HUES48 (cell line): ENCODE results near the gene RNF166.

Experiments
- H3K27ac ChIP-seq: one replicate; pipeline ENCODE4 v1.7.0; 2013; ENCODE audit warnings: low read depth, low read length, inconsistent platforms
- H3K27me3 ChIP-seq: 2 replicates; pipeline ENCODE4 v1.6.1; 2013; ENCODE audit warnings: mild to moderate bottlenecking, low read length; ENCODE audit not compliant: control insufficient read depth, insufficient read depth
- H3K36me3 ChIP-seq: 2 replicates; pipeline ENCODE4 v1.6.1; 2013; ENCODE audit warnings: low read length; ENCODE audit not compliant: control insufficient read depth, insufficient read depth
- H3K4me1 ChIP-seq: 2 replicates; pipeline ENCODE4 v1.6.1; 2013; ENCODE audit warnings: mild to moderate bottlenecking, low read length; ENCODE audit not compliant: control insufficient read depth, insufficient read depth
- H3K4me3 ChIP-seq: 2 replicates; pipeline ENCODE4 v1.5.1; 2013; ENCODE audit warnings: mild to moderate bottlenecking, low read depth, low read length
- H3K9ac ChIP-seq: 2 replicates; pipeline ENCODE4 v1.6.1; 2013; ENCODE audit warnings: mild to moderate bottlenecking, low read depth, low read length, moderate library complexity
- H3K9me3 ChIP-seq: 2 replicates; pipeline ENCODE4 v1.6.1; 2013; ENCODE audit warnings: low read length; ENCODE audit not compliant: control insufficient read depth, insufficient read depth

The RNF166 gene

DNA sequence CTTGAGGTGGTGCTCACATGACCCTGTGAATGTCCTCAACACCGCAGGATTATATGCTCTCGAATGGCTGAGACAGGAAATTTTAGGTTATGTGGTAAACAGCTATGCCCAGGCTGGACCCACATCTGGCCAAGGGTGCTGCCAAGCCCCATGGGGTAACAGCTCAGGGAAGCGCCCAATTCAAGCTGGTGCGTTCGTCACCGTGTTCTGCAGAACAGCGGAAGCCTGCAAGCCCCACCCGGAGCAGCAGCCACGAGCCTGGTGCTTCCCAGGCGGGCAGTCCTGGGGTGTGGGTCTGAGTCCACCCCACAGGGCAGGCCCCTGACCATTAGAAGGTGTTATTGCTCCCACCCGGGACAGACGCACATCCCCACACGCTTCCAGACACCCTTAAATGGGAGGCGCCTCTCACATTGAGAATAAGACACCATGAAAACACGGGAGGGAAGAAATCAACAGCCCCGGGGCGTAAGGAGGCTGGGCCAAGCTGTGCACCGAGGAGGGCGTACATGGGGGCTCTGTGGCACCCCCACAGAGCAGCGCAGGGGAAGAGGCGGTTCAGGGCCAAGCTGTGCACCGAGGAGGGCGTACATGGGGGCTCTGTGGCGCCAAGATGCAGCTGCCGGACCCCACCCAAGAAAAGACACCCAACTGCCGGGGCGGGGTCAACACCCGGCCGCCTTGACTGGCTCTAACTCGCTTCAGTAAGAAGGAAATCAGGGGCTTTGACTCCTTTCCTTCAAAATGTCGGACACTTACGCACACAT lies 52.4 kb downstream of the RNF166 start:
- H3K9ac ChIP-seq = no peak overlapping the region
- peaks cover 6% of the 10 kb centered on the region for H3K4me1 ChIP-seq
- H3K4me3 ChIP-seq = no peak overlapping the region
- H3K27me3 ChIP-seq = no peaks in the 10 kb centered on the region
- H3K36me3 ChIP-seq = peaks cover 58% of the 10 kb centered on the region
- no peaks in the 10 kb centered on the region for H3K9me3 ChIP-seq
- no peak overlapping the region for H3K27ac ChIP-seq

DNA sequence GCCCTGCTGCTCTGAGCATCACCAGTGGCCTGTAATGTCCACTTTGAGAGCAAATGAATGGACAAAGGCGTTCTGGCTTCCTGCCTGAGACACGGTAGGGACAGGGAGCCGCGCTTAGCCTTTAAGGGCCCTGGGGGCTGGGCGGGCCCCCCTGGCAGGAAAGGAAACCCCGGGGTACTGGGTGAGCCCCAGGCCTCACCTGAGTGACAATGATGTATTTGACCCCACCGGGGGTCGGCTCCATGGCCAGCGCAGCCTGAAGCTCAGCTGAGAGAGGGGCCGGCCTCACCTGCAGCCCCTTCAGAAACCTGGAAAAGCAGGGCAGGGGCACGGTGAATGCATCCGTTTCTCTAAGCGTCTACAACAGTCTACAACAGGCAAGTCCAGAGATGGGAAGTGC lies 53.1 kb downstream of the RNF166 start:
- no peaks in the 10 kb centered on the region for H3K27me3 ChIP-seq
- no peak overlapping the region for H3K27ac ChIP-seq
- H3K9ac ChIP-seq = no peak overlapping the region
- H3K36me3 ChIP-seq = peaks cover 54% of the 10 kb centered on the region
- H3K4me1 ChIP-seq = peaks cover 6% of the 10 kb centered on the region
- no peak overlapping the region for H3K4me3 ChIP-seq
- no peaks in the 10 kb centered on the region for H3K9me3 ChIP-seq

DNA sequence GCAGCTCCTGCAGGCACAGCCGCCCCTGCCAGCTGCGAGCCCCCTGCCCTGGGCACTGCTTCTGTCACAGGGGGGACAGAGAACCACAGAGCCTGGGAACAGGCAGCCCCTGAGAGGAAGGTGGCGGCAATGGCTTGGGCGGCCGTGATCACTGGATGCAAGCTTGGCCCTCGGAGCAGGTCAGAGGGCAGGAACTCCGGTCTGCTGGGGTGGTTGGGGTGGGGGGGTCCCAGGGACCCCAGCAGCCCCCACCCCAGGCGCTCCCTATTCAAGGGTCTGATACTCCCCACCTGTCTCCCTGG lies 53.5 kb downstream of the RNF166 start:
- H3K4me1 ChIP-seq = peaks cover 6% of the 10 kb centered on the region
- no peak overlapping the region for H3K27ac ChIP-seq

DNA sequence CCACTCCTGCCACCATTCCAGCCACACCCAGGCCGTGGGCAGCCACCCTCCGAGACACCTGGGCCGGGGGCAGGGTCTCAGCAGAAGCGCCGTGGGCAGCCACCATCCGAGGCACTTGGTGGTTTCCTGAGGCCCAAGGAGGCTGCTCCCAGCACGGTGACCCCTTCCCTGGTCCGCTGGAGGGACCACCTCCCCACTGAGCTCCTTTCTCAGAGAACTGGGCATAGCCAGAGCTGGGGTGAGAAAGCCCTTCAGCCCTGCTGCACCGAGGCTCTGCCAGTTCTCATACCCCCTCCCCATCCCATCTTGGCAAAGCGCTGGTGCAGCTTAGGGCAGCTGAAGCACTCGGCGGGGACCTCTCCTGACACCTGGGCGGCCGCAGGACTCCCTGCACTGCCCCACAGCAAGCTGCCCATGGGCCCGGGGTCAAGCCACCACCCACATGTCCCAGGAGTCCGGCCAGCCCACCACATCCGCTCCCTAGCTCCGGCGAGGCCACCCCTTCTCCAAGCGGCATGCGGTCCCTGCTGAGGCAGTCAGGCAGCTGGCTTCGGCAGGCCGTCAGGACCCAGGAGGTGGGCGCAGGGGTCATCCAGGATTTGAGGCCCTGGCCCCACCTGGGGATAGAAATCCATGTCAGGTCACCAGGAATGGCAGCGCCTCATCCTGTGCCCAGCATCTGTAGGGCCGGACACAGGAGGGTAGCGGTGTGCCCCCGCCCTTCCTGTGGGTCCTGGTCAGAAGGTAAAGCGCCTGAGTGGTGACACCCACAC lies 54.0 kb downstream of the RNF166 start:
- Histone ChIP-seq H3K9me3 (no peaks in the 10 kb centered on the region), H3K4me3 (no peak overlapping the region), H3K4me1 (peaks cover 6% of the 10 kb centered on the region), H3K9ac (no peak overlapping the region), H3K36me3 (peaks cover 46% of the 10 kb centered on the region), H3K27me3 (no peaks in the 10 kb centered on the region), H3K27ac (no peak overlapping the region)

More for the DNA sequence above, 53.5 kb downstream of the RNF166 start:
- Histone ChIP-seq H3K27me3 (no peaks in the 10 kb centered on the region), H3K9ac (no peak overlapping the region), H3K4me3 (no peak overlapping the region), H3K9me3 (no peaks in the 10 kb centered on the region), H3K36me3 (peaks cover 51% of the 10 kb centered on the region)

DNA sequence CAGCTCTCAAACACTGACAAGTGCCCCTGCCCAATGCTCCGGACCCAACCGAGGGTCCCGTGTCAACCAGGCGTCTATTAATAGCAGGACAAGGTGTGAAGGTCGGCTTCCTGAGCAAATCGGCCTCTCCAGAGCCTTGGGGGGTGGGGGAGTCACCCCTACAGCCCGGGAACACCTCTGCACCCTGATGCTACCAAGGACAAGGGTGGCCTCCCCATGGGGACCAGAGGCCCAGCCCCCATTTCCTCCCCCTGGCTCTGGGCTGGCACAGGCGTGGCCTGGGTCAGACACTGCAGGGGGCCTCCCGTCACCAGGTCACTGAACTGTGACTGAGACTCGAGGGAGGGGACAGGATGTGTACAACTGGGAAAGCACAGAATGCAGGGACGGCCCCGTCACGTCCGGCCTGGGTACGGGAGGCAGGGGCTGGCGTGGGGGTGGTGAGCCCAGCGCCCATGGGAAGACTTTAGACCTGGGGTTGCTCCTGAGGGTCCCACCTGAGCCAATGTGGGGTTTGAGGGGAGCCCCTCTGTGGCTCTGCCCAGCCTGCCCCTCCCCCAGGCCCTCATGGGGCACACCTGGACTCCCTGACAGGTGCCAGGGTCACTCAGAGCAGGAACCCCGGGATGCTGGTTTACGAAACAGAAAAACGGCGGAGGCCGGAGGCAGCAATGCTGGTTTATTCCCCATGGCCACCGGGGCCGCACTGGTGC lies 54.8 kb downstream of the RNF166 start:
- peak overlapping the region; percentile 75 for H3K4me3 ChIP-seq
- H3K9ac ChIP-seq = no peak overlapping the region
- no peaks in the 10 kb centered on the region for H3K9me3 ChIP-seq
- no peaks in the 10 kb centered on the region for H3K27me3 ChIP-seq
- H3K4me1 ChIP-seq = peaks cover 6% of the 10 kb centered on the region
- H3K27ac ChIP-seq = peak overlapping the region; percentile 69
- H3K36me3 ChIP-seq = peaks cover 39% of the 10 kb centered on the region

DNA sequence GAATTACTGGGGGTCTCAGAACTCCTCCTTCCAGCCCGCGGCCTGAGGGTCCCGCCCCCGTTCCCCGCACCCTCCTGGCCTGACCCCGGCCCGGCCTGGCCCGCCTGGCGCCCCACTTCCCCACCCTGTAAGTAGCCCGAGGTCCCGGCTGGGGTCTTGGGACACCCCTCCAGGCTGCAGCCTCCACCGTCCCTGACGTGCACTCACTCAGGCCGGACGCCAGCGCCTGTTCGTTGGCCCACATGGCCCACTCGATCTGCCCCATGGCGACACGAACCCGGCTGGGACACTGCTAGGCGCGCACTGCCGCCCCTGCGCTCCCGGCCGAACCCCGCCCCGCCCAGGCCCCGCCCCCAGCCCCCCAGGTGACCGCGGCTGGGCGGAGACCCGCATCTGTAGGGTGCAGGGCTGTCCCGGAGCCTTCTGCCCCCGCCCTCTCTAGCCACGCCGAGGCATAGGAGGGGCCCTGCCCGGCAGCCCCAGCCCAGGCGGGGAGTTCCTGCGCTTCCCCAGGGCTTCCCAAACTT lies 55.4 kb downstream of the RNF166 start, which contains the start of gene CYBA:
CYBA (minus strand) TSS at position 305 of the 527 bp plus-strand sequence; CDS start at position 265, 40 bp downstream.
- Histone ChIP-seq H3K9ac (peak within 1 kb of the TSS; percentile 51; the same call in 1 of the 2 replicates), H3K27ac (peak within 1 kb of the TSS; percentile 69), H3K27me3 (no peaks in the 10 kb centered on the region), H3K9me3 (no peaks in the 10 kb centered on the region), H3K36me3 (peaks cover 33% of the 10 kb centered on the region), H3K4me1 (peaks cover 6% of the 10 kb centered on the region), H3K4me3 (peak within 1 kb of the TSS; percentile 75)

DNA sequence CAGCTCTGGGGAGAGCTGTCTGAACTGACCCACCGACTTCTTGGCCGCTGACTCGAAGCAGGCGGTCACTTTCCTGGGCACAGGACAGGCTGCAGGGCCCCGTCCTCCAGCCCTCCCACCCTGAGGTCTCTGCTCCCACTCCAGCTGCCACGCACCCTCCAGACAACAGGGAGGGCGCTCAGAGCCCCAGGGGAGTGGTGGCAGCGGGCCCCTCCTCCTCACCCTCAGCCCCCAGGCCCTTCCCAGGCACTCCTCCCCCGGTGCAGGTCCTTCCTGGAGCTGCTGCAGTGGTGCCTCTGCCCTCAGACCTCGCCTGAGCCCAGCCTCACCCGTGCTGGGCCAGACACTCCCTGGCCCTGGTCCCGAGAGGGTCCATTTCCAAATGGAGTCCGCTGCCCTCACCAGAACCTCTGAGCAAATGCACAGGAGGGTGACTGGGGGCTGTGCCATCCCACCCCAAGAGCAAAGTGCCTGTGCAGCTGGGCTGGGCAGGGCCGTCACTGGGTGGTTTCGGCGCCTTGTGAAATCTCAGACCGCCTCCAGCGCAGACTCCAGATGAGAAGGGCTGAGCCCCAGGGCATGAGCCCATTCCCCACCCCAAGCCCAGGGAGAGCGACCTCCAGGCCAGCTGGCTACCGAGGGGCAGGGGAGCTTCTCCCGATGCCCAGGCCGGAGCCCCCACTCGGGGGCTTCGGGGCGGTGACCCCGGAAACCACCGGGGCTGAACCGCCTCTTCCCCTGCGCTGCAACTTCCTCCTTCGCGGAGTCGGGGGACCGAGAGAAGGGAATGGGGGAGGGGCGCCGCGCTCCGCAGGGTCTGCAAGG lies 56.1 kb downstream of the RNF166 start:
- peaks cover 26% of the 10 kb centered on the region for H3K36me3 ChIP-seq
- H3K27ac ChIP-seq = peak overlapping the region; percentile 69
- H3K27me3 ChIP-seq = no peaks in the 10 kb centered on the region
- peak overlapping the region; percentile 51; the same call in 1 of the 2 replicates for H3K9ac ChIP-seq
- H3K4me1 ChIP-seq = peaks cover 6% of the 10 kb centered on the region
- peak overlapping the region; percentile 75 for H3K4me3 ChIP-seq
- H3K9me3 ChIP-seq = no peaks in the 10 kb centered on the region

DNA sequence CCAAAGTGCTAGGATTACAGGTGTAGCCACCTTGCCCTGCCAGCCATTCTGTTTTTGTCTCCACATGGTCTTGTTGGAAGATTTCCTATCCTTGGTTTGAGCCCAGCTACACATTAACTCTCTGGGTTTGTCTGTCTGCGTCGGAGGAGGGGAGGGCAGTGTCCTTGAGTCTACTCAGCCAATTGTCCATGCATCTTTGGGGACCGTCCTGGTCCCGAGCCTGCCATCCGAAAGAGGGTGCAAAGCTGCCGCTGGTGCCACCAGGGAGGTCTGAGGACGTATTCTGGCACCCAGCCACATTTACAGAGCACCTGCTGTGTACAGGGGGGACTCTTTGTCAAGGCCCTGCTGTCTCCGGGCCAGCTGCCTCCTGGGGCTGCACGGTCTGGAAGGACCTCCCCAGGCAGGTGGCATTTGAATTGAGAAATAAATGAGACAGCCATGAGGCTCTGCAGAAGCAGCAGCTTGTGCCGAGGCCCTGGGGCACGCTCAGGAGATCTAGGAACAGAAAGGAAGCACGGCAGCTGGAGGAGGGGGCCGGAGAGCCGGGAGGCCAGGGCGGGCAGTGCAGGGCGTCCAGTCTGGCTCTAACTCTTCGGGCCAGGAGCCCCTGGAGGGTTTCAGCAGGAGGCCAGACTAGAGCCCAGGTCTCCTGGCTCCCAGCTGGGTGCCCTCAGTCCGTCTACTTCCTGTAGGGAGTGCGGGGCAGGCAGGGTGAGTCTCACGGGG lies 56.8 kb downstream of the RNF166 start:
- Histone ChIP-seq H3K27ac (no peak overlapping the region), H3K27me3 (no peaks in the 10 kb centered on the region), H3K36me3 (peaks cover 18% of the 10 kb centered on the region), H3K9ac (no peak overlapping the region), H3K4me1 (peaks cover 6% of the 10 kb centered on the region), H3K4me3 (peak overlapping the region; percentile 75; the same call in 1 of the 2 replicates), H3K9me3 (no peaks in the 10 kb centered on the region)

DNA sequence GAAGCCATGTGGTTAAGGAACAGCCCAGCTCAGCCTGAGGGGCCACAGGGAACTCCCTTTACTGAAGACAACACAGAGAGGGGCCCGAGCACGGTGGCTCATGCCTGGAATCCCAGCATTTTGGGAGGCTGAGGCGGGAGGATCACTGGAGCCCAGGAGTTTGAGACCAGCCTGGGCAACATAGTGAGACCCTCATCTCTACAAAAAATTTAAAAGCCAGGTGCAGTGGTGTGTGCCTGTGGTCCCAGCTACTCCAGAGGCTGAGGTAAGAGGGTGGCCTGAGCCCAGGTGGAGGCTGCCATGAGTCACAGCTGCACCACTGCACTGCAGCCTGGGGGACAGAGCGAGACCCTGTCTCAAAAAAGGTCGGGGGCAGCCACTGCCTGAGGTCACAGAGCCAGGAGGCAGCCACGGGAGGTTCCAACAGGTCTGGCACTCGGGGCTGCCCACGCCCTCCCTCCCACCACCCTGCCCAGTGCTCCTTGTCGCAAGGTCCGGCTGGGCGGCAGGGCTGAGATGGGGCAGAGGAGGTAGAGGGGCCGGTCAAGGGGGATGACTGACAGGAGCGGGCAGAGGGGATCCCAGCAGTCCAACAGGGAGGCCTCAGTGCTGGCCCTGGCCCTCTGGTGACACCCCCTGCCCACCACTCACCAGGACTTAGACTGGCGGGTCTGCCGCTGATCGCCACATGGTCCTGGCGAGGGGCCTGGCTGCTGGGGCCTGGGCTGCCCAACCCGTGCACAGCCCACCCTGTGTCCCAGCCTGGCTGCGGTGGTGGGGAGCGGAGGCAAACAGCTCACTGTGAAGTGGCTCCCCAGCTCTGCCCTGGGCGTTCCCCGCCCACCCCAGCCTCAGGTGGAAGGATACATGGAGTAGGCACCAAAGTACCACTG lies 58.8 kb downstream of the RNF166 start:
- peaks cover 6% of the 10 kb centered on the region; the same call in 1 of the 2 replicates for H3K36me3 ChIP-seq
- no peaks in the 10 kb centered on the region for H3K9me3 ChIP-seq
- H3K9ac ChIP-seq = no peak overlapping the region
- H3K27ac ChIP-seq = no peak overlapping the region
- no peaks in the 10 kb centered on the region for H3K27me3 ChIP-seq
- no peak overlapping the region for H3K4me3 ChIP-seq
- H3K4me1 ChIP-seq = peaks cover 6% of the 10 kb centered on the region
